GM15510 (cell line): ENCODE results near the gene BTBD2.

ENCODE experiments used
- POLR2A ChIP-seq: IDR thresholded peaks from 3 replicates; pipeline ENCODE4 v1.6.1; 2011; ENCODE audit warnings: borderline replicate concordance; ENCODE audit not compliant: insufficient read length; ENCODE audit errors: extremely low read depth

BTBD2 gene

DNA sequence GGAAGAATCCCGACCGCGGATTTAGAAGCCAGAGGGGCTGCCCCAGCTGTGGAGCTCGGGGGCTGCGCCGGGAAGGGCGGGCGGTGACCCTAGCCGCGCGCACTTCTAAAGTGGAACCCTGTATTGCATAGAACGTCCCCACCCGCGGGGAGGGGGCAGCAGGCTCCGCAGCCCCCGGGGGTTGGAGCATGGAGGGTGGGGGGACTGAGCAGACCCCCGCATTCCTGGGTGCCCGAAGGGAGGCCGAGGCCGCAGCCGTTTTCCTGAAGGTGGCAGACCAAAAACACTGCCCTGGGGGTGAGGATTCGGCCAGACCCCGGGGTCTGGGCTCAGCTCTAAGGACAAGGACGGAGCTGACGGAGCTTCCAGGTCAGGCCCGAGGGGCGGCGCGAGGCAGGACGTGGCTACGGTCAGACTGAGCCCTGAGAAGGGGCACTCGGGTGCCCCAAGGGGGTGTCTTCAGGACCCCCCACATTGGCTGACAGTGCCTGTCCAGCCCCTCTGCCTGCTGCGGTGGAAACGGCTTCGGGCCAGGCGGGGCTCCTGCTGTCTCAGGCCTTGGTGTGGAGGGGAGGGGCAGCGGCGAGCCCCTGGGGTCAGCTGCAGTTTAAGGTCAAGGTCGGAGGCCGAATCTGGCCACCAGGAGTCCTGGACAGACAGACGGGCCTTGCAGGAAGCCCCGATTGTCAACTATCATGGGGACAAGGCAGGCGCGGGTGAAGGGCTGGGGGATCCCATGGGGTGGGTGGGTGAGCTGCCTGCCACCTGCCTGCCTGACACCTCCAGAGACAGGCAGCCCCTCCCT lies 23.0 kb upstream of the BTBD2 start:
- TF ChIP-seq POLR2A, result no peak

DNA sequence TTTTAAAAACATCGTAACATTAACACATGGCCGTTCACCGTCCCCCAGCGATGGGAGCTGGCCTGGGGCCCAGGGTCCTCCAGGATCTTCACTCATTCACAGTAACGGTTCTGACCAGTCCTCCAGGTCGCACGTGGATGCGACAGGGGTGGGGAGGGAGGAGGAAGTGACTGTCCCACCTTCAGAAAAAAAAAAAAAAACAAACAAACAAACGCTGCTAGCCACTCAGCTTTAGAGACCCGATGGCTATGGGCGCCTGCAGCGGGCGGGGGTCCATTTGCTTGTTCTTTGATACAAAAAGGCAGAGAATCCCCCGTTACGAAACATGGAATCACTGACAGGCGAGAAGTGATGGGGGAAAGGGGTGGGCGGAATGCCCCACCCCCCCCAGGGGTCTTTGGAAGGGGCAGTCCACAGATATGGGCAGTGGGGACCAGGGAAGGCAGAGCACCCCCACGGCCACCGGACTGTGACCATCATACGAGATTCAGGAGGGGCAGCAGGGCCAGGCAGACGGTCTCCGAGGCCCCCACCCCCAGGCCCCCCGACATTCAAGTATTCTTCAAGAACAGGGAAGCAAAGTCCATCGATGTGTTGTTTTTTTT lies 22.2 kb upstream of the BTBD2 start:
- TF ChIP-seq POLR2A, result peak; percentile 35

DNA sequence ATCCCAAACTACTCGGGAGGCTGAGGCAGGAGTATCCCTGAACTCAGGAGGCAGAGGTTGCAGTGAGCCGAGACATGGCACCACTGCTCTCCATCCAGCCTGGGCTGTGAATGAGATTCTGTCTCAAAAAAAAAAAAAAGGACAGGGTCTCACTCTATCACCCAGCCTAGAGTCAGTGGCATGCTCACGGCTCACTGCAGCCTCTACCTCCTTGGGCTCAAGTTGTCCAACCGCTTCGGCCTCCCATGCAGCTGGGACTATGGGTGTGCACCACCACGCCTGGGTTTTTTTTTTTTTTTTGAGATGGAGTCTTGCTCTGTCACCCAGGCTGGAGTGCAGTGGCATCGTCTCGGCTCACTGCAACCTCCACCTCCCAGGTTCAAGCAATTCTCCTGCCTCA lies 20.9 kb upstream of the BTBD2 start:
- TF ChIP-seq POLR2A, result no peak

GRCh38 chr19:2035590-2035991 lies 20.1 kb upstream of the BTBD2 start:
- TF ChIP-seq POLR2A, result no peak

GRCh38 chr19:2034729-2035589 lies 19.4 kb upstream of the BTBD2 start:
- no peak for TF ChIP-seq POLR2A

- TF ChIP-seq POLR2A, result no peak
Observed at GRCh38 chr19:2033825-2034159, 18.3 kb upstream of the BTBD2 start.

DNA sequence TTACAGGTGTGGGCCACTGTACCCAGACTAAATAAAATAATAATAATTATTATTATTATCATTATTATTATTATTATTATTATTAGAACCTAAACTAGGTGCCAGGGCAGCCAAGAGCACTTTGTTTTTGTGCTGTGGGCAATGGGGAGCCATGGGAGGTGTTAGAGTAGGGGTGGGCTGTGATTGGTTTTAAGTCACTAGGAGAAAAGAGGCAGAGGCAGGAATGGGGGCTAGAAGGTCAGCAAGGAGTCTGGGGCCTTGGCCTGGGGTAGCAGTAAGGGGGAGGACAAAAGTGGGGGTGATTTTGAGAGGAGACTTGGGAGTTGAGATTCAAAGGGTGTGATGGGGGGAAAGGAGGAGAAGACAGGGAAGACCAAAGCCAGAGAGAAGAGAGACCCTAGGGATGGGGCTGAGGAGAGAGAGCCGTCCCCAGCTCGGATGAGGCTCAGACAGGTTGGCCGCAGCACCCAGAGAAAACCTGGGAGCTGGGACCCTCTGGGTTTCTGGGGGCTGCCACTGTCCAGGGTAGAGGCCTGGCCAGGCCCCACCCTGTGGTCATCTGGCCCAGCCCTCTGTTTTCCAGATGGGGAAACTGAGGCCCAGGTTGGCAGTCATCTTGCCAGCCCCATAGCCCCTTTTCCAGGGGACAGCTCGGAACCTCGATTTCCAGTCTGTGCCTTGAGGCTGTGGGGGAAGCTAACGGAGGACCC lies 17.8 kb upstream of the BTBD2 start:
- no peak for TF ChIP-seq POLR2A

GRCh38 chr19:2032296-2032941 lies 16.9 kb upstream of the BTBD2 start:
- no peak for TF ChIP-seq POLR2A

DNA sequence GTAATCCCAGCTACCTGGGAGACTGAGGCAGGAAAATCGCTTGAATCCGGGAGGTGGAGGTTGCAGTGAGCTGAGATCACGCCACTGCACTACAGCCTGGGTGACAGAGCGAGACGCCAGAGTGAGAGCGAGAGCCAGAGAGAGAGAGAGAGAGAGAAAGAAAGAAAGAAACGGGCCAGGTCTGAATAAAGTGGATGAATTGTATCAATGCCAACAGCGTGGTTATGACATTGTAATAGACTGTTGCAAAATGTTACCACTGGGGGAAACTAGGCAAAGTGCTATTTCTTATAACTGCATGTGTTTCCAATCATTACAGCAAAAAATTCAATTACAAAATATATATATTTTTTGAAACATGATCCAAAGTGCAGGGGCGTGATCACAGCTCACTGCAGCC lies 11.8 kb upstream of the BTBD2 start:
- no peak for TF ChIP-seq POLR2A

GRCh38 chr19:2026770-2027169 lies 11.3 kb upstream of the BTBD2 start:
- no peak for TF ChIP-seq POLR2A

GRCh38 chr19:2022289-2022688 lies 6.8 kb upstream of the BTBD2 start:
- no peak for TF ChIP-seq POLR2A

- no peak for TF ChIP-seq POLR2A
Observed at GRCh38 chr19:2021453-2022140, 6.1 kb upstream of the BTBD2 start.

DNA sequence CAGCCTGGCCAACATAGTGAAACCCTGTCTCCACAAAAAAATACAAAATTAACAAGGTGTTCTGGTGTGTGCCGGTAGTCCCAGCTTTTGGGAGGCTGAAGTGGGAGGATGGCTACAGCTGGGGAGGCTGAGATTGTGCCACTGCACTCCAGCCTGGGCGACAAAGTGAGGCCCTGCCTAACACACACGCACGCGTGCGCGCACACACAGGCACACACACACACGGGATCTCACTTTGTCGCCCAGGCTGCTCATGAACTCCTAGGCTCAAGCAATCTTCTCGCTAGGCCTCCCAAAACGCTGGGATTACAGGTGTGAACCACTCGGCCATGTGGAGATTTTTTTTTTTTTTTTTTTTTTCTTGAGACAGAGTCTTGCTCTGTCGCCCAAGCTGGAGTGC lies 3.2 kb upstream of the BTBD2 start:
- TF ChIP-seq POLR2A, result no peak
